ENCODE measurements around the gene PDE4D. TPM values are rescaled to one million over a fixed set of nuclear protein-coding genes. Genes with fewer than 3 reads are reported as not detected.

PDE4D gene
- total and polyA plus RNA-seq, 2 of the 4 experiments (the other 2 are of a cell fraction) = 1.4 to 7.9 TPM

GRCh38 chr5:59138509-59138908 is 755.0 kb downstream of the PDE4D start:
- Histone ChIP-seq H2AK9ac (replicated peaks; ENCODE audit: low read depth, low read length, poor library complexity) (no peak overlapping the region), H2BK15ac (ENCODE audit: low read depth, low read length) (no peak overlapping the region; the same call in 2 of the 3 replicates), H3K36me3 (ENCODE audit: control insufficient read depth, insufficient read depth, low read length) (no peaks in the 10 kb centered on the region), H4K20me1 (ENCODE audit: insufficient read depth, low read length) (no peaks in the 10 kb centered on the region), H3K56ac (ENCODE audit: extremely low read depth, insufficient read depth, low read length) (no peak overlapping the region), H4K91ac (ENCODE audit: insufficient read depth, low read depth, low read length) (no peak overlapping the region), H2BK120ac (ENCODE audit: low read depth, low read length) (no peak overlapping the region), H3K9me3 (ENCODE audit: control insufficient read depth, insufficient read depth, low read length) (no peaks in the 10 kb centered on the region), H3K4ac (ENCODE audit: low read depth, low read length) (no peak overlapping the region), H3K14ac (replicated peaks; ENCODE audit: low read depth, low read length) (no peak overlapping the region), H3K27me3 (ENCODE audit: control insufficient read depth, insufficient read depth, low read length) (no peaks in the 10 kb centered on the region), H3K18ac (ENCODE audit: low read depth, low read length) (no peak overlapping the region), H2AK5ac (ENCODE audit: low read depth, low read length) (no peak overlapping the region), H3K9ac (ENCODE audit: low read depth, low read length) (no peak overlapping the region), H3K9me1 (ENCODE audit: insufficient read depth, low read length) (peaks cover 4% of the 10 kb centered on the region), H4K5ac (ENCODE audit: low read depth, low read length) (no peak overlapping the region), H3K4me3 (ENCODE audit: insufficient read depth, low read depth, low read length) (no peak overlapping the region), H3K23ac (ENCODE audit: low read depth, low read length) (no peak overlapping the region), H2BK5ac (ENCODE audit: low read depth, low read length, poor library complexity, severe bottlenecking) (no peak overlapping the region), H2AFZ (replicated peaks; ENCODE audit: low read length, poor library complexity) (no peak overlapping the region), H3K4me1 (ENCODE audit: control insufficient read depth, insufficient read depth, low read length) (peaks cover 6% of the 10 kb centered on the region), H3K27ac (ENCODE audit: insufficient read depth, low read length) (no peak overlapping the region), H3K79me1 (ENCODE audit: low read depth in 1 of 2, low read length in 2 of 2) (no peaks in the 10 kb centered on the region), H2BK20ac (ENCODE audit: low read depth, low read length) (no peak overlapping the region), H3K4me2 (ENCODE audit: low read depth, low read length) (no peak overlapping the region), H4K8ac (ENCODE audit: low read depth in 2 of 2, low read length in 2 of 2) (no peak overlapping the region)
- in situ Hi-C loops (cut with MboI; ENCODE audit: low sequenced_read_pairs) = no loop called here
- DNase-seq = no peak
- POLR2A ChIA-PET (ENCODE audit: unreplicated experiment) = no interaction called here
- dilution Hi-C loops (cut with HindIII; ENCODE audit: low sequenced_read_pairs, unreplicated experiment) = no loop called here
- no peak for ATAC-seq (ENCODE audit: low read depth)
- no CpG with 5 or more reads among the region's 2 CpGs for WGBS, 2 experiments (ENCODE audit: extremely low coverage in 2 of 2, insufficient read length in 1 of 2)
- CTCF ChIA-PET = interaction anchor here (0.6 kb wide), 1 partner anchor 638 kb away, joined by 4 read pairs; no protein-coding TSS in a partner anchor
- BruUV-seq (replicated peaks) = no TSS peak
- intact Hi-C loops (cut with micrococcal nuclease) = no loop called here
- TF ChIP-seq BHLHE40 (IDR thresholded peaks at IDR 0.05; ENCODE audit: low read depth, low read length) (no peak), ELK1 (IDR thresholded peaks at IDR 0.05; ENCODE audit: borderline replicate concordance, low read depth, low read length) (no peak)

Data from IMR-90 (cell line).